Colonic mucosa (tissue), 4 donors: ENCODE measurements around the gene GNLY. TPM values are rescaled to one million over a fixed set of nuclear protein-coding genes. Genes with fewer than 3 reads are reported as not detected.

Experiments used
- DNase-seq: peaks from one replicate; pipeline ENCODE4 v3.0.0-alpha.2; 2020
- H3K27ac ChIP-seq: fragments of 200-600 bp; one replicate; pipeline ENCODE4 v1.8.0; 2021
- H3K27me3 ChIP-seq: fragments of 200-600 bp; one replicate; pipeline ENCODE4 v1.8.0; 2021
- H3K36me3 ChIP-seq: fragments of 200-600 bp; one replicate; pipeline ENCODE4 v1.8.0; 2021
- H3K4me1 ChIP-seq: fragments of 200-600 bp; one replicate; pipeline ENCODE4 v1.8.0; 2021; ENCODE audit warnings: mild to moderate bottlenecking
- H3K4me3 ChIP-seq: fragments of 200-600 bp; one replicate; pipeline ENCODE4 v1.8.0; 2021
- H3K9ac ChIP-seq, 2 donors: one replicate each; pipeline ENCODE4 v1.7.0; 2013; ENCODE audit warnings: control low read depth in 2 of 2, low read depth in 2 of 2, low read length in 2 of 2
- H3K9me3 ChIP-seq: fragments of 200-600 bp; one replicate; pipeline ENCODE4 v1.8.0; 2021
- intact Hi-C: fragments of 100-400 bp; cut with DNase I; formaldehyde crosslinking; loops from one replicate; pipeline ENCODE4 v1.14.1; 2022
- total RNA-seq, 2 donors: library from RNA; stranded (reverse); fragmentation: NEBNext Ultra II Directional in 1 of 2; extraction: Animal tissue kit (Norgen Biotek cat#: 25700) in 1 of 2; gene quantifications; one replicate each; pipeline ENCODE4 v1.2.1, GENCODE V29; 2021
- TF ChIP-seq, protein P1 (sequence below): fragments of 200-600 bp; IDR thresholded peaks from one replicate; pipeline ENCODE4 v1.8.0; 2022; ENCODE audit warnings: antibody characterized with exemption, mild to moderate bottlenecking
- donor health status: healthy.
- donor health status: DM: no; HTN: no; CAD: no.
- donor health status: DM: no; HTN: no; CAD: no.

Gene GNLY
- total RNA-seq, 2 donors from 2014 or later, result 0.32 to 4.7 TPM

DNA sequence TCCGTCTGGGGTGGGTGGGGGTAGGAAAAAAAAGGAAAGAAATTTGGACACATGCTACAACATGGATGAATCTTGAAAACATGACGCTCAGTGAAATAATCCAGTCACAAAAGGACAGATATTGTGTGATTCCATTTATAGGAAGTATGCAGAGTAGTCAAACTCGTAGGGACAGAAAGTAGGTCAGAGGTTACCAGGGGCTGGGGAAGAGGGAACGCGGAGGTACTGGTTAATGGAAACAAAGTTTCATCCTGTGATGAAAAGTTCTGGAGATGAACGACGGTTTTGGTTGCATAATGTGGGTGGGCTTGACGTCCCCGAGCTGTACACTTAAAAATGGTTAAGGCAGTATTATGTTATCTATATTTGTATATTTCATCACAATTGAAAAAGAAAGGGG, 21.7 kb upstream of the GNLY start:
- no peak overlapping the region for H3K9ac ChIP-seq
- H3K27me3 ChIP-seq, result no peaks in the 10 kb centered on the region
- TF ChIP-seq, protein P1, sequence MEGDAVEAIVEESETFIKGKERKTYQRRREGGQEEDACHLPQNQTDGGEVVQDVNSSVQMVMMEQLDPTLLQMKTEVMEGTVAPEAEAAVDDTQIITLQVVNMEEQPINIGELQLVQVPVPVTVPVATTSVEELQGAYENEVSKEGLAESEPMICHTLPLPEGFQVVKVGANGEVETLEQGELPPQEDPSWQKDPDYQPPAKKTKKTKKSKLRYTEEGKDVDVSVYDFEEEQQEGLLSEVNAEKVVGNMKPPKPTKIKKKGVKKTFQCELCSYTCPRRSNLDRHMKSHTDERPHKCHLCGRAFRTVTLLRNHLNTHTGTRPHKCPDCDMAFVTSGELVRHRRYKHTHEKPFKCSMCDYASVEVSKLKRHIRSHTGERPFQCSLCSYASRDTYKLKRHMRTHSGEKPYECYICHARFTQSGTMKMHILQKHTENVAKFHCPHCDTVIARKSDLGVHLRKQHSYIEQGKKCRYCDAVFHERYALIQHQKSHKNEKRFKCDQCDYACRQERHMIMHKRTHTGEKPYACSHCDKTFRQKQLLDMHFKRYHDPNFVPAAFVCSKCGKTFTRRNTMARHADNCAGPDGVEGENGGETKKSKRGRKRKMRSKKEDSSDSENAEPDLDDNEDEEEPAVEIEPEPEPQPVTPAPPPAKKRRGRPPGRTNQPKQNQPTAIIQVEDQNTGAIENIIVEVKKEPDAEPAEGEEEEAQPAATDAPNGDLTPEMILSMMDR, result no peak
- no peaks in the 10 kb centered on the region for H3K36me3 ChIP-seq
- H3K27ac ChIP-seq, result no peak overlapping the region
- no peak for DNase-seq
- no peak overlapping the region for H3K4me3 ChIP-seq
- H3K9me3 ChIP-seq, result no peaks in the 10 kb centered on the region
- no peaks in the 10 kb centered on the region for H3K4me1 ChIP-seq
- intact Hi-C loops, result no loop called here

DNA sequence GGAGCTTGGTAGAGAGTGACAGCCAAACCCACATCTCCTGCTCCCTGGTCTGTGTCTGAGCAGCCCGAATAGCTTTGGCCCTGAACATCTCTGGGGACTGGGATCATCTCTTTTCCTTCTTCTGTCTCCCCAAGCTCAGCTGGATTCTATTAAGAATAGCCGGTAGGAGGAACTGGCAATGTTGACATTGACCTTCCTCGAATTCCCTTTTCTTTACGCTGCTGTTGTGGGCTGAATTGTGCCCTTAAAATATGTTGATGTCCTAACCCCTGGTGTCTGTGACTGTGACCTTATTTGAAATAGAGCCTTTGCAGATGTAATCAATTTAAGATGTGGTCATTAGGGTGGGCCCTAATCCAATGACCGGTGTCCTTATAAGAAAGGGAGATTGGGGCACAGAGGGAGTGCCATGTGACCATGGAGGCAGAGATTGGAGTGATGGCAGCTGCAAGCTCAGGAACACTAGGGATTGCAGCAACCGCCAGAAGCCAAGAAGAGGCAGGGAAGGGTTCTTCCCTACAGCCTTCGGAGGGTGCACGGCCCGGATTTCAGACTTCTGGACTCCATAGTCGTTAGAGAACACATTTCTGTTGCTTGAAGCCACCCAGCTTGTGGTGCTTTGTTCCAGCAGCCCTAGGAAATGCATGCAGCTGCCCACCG, 20.3 kb upstream of the GNLY start:
- no peak overlapping the region for H3K9ac ChIP-seq
- no peaks in the 10 kb centered on the region for H3K36me3 ChIP-seq
- no peak overlapping the region for H3K27ac ChIP-seq
- H3K9me3 ChIP-seq, result no peaks in the 10 kb centered on the region
- TF ChIP-seq, protein P1, result no peak
- no peaks in the 10 kb centered on the region for H3K27me3 ChIP-seq
- intact Hi-C loops, result no loop called here
- DNase-seq, result no peak
- H3K4me3 ChIP-seq, result no peak overlapping the region
- no peaks in the 10 kb centered on the region for H3K4me1 ChIP-seq

DNA sequence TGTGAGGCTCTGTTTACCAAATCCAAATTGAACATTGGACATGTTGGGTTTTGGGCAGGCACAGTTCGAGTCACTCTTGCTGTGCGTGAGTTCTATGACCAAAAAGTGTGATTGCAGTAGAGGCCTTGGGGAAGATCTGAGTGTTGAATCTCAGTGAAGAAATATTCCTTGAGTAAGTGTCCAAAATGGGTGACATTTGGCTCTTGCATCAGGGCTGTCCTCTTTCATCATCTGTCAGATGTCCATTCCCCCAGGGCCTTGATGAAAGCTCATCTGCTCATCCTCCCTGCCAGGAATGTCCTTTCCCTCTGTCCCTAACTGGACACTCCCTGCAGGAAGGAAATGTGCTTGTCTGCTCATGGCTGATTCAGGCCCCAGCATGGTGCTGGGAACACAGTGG, 19.7 kb upstream of the GNLY start:
- H3K9ac ChIP-seq, result no peak overlapping the region
- intact Hi-C loops, result no loop called here
- no peak overlapping the region for H3K27ac ChIP-seq

DNA sequence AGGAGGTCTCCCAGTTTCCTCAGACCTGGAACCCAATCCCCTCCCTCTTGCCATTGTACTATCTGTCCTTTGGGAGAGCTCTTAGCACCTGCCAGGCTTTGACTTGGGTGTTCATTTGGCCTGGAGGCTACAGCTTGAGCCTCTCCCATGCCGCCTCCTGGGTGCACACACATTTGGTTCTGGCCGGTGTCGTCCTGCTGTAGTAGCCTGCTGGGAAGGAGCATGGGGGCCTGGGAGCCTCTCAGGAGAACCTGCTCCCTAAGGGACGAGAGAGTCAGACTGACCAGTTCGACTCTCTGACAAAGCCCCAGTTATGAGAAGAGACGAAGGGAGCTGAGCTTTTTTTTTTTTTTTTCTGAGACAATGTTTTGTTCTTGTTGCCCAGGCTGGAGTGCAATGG, 18.7 kb upstream of the GNLY start:
- intact Hi-C loops, result no loop called here
- TF ChIP-seq, protein P1, result no peak
- H3K4me1 ChIP-seq, result no peaks in the 10 kb centered on the region
- no peak overlapping the region for H3K4me3 ChIP-seq
- no peaks in the 10 kb centered on the region for H3K27me3 ChIP-seq
- H3K27ac ChIP-seq, result no peak overlapping the region
- no peaks in the 10 kb centered on the region for H3K36me3 ChIP-seq
- H3K9ac ChIP-seq, result no peak overlapping the region
- no peaks in the 10 kb centered on the region for H3K9me3 ChIP-seq
- no peak for DNase-seq

More for the DNA sequence above, 19.7 kb upstream of the GNLY start:
- no peak overlapping the region for H3K4me3 ChIP-seq
- no peaks in the 10 kb centered on the region for H3K9me3 ChIP-seq
- TF ChIP-seq, protein P1, result no peak
- H3K36me3 ChIP-seq, result no peaks in the 10 kb centered on the region
- H3K27me3 ChIP-seq, result no peaks in the 10 kb centered on the region
- DNase-seq, result no peak
- H3K4me1 ChIP-seq, result no peaks in the 10 kb centered on the region

DNA sequence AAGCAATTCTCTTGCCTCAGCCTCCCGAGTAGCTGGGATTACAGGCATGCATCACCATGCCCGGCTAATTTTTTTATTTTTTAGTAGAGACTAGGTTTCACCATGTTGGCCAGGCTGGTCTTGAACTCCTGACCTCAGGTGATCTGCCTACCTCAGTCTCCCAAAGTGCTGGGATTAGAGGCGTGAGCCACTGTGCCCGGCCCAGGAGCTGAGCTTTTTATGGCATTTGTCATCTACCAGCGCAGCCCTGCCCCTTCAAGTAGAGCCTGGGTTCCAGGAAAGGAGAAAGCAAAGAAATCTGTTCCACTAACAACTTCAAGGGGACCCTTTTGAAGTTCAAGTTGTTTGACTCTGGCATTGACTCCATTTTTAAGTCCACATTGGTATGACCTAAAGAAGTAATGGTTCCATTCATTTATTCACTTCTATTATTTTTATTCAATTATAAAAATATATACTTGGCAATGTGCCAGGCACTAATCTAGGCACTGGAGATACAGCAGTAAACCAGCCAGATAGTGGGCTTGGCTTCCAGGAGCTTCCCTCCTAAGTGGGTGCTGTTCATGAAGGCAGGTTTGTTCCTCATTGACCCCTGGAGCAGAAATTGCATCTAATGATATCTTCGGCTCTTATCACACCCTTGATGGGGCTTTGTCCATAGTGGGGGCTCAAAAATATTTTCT, 18.2 kb upstream of the GNLY start:
- TF ChIP-seq, protein P1, result no peak
- intact Hi-C loops, result no loop called here
- H3K27ac ChIP-seq, result no peak overlapping the region
- no peak overlapping the region for H3K4me3 ChIP-seq
- H3K27me3 ChIP-seq, result no peaks in the 10 kb centered on the region
- H3K9me3 ChIP-seq, result no peaks in the 10 kb centered on the region
- H3K9ac ChIP-seq, result no peak overlapping the region
- DNase-seq, result no peak
- H3K4me1 ChIP-seq, result no peaks in the 10 kb centered on the region
- H3K36me3 ChIP-seq, result no peaks in the 10 kb centered on the region
